GM21423 (cell line): ENCODE measurements around the gene VSIG10L2.
"Not testable (repeated sequence)": the region's sequence is repeated elsewhere in the genome, so short reads cannot be mapped to it uniquely, and the experiment has no call there.

Experiments used
- ATAC-seq: cut with Tn5 transposase; IDR thresholded peaks from one replicate; pipeline ENCODE4 v1.9.1; 2021; ENCODE audit warnings: mild to moderate bottlenecking, moderate library complexity; ENCODE audit not compliant: unreplicated experiment

The VSIG10L2 gene

GRCh38 chr11:125945797-125946520, at the start of gene VSIG10L2:
Gene VSIG10L2, plus strand, starts transcription at chr11:125946044. Its CDS starts 12 bp downstream, at chr11:125946056.
- ATAC-seq = no peak

GRCh38 chr11:125901872-125902271, 44.0 kb upstream of the VSIG10L2 start:
- ATAC-seq = no peak

- no peak for ATAC-seq
Measured at GRCh38 chr11:125902277-125902926, 43.4 kb upstream of the VSIG10L2 start.

GRCh38 chr11:125902927-125903710, 42.7 kb upstream of the VSIG10L2 start, which contains the start of gene PUS3:
Gene PUS3, minus strand, starts transcription at chr11:125903206. Its CDS starts 6,922 bp downstream, at chr11:125896284.
- peak; percentile 99 for ATAC-seq

GRCh38 chr11:125903711-125904659, 41.9 kb upstream of the VSIG10L2 start, which contains the start of gene DDX25:
Gene DDX25, plus strand, starts transcription at chr11:125904508. Its CDS starts 10 bp downstream, at chr11:125904518.
- ATAC-seq = no peak

- ATAC-seq = no peak
Measured at GRCh38 chr11:125904678-125905077, 41.2 kb upstream of the VSIG10L2 start.

- no peak for ATAC-seq
Measured at GRCh38 chr11:125910226-125910849, 35.5 kb upstream of the VSIG10L2 start.

- ATAC-seq = not testable (repeated sequence)
Measured at GRCh38 chr11:125914601-125915000, 31.2 kb upstream of the VSIG10L2 start.

- no peak for ATAC-seq
Measured at GRCh38 chr11:125916683-125917347, 29.0 kb upstream of the VSIG10L2 start.

- ATAC-seq = no peak
Measured at GRCh38 chr11:125918140-125918840, 27.6 kb upstream of the VSIG10L2 start.

- ATAC-seq = no peak
Measured at GRCh38 chr11:125921042-125921441, 24.8 kb upstream of the VSIG10L2 start.

GRCh38 chr11:125922156-125922555, 23.7 kb upstream of the VSIG10L2 start:
- ATAC-seq = no peak

GRCh38 chr11:125923012-125923579, 22.7 kb upstream of the VSIG10L2 start:
- peak; percentile 78 for ATAC-seq

GRCh38 chr11:125923633-125924032, 22.2 kb upstream of the VSIG10L2 start:
- no peak for ATAC-seq

GRCh38 chr11:125924384-125925007, 21.3 kb upstream of the VSIG10L2 start:
- ATAC-seq = no peak

GRCh38 chr11:125925247-125925740, 20.6 kb upstream of the VSIG10L2 start:
- ATAC-seq = no peak

- no peak for ATAC-seq
Measured at GRCh38 chr11:125925804-125926203, 20.0 kb upstream of the VSIG10L2 start.

- no peak for ATAC-seq
Measured at GRCh38 chr11:125926682-125927081, 19.2 kb upstream of the VSIG10L2 start.
